ENCODE measurements around the gene DPYD.

The DPYD gene

GRCh38 chr1:97728436-97728835 lies 192.4 kb downstream of the DPYD start:
- TF ChIP-seq CTCF (IDR thresholded peaks at IDR 0.05; ENCODE audit: low read depth, low read length): no peak
- in situ Hi-C loops (cut with HindIII; ENCODE audit: low sequenced_read_pairs): no loop called here
- no peak for DNase-seq (ENCODE audit: low read depth, low spot score)
- H3K4me3 ChIP-seq (ENCODE audit: low read depth, low read length): no peak overlapping the region

- no peak for DNase-seq (ENCODE audit: low read depth, low spot score)
- no peak overlapping the region for H3K4me3 ChIP-seq (ENCODE audit: low read depth, low read length)
- TF ChIP-seq CTCF (IDR thresholded peaks at IDR 0.05; ENCODE audit: low read depth, low read length): no peak
- in situ Hi-C loops (cut with HindIII; ENCODE audit: low sequenced_read_pairs): no loop called here
Measured at GRCh38 chr1:97727029-97727428, 193.8 kb downstream of the DPYD start.

- TF ChIP-seq CTCF (IDR thresholded peaks at IDR 0.05; ENCODE audit: low read depth, low read length): no peak
- no peak overlapping the region for H3K4me3 ChIP-seq (ENCODE audit: low read depth, low read length)
- in situ Hi-C loops (cut with HindIII; ENCODE audit: low sequenced_read_pairs): no loop called here
- DNase-seq (ENCODE audit: low read depth, low spot score): no peak
Measured at GRCh38 chr1:97726386-97726785, 194.4 kb downstream of the DPYD start.

GRCh38 chr1:97721221-97721620 lies 199.6 kb downstream of the DPYD start:
- in situ Hi-C loops (cut with HindIII; ENCODE audit: low sequenced_read_pairs): no loop called here
- DNase-seq (ENCODE audit: low read depth, low spot score): peak; percentile 14
- H3K4me3 ChIP-seq (ENCODE audit: low read depth, low read length): no peak overlapping the region
- TF ChIP-seq CTCF (IDR thresholded peaks at IDR 0.05; ENCODE audit: low read depth, low read length): no peak

GRCh38 chr1:97712980-97713379 lies 207.9 kb downstream of the DPYD start:
- no peak for DNase-seq (ENCODE audit: low read depth, low spot score)
- TF ChIP-seq CTCF (IDR thresholded peaks at IDR 0.05; ENCODE audit: low read depth, low read length): no peak
- in situ Hi-C loops (cut with HindIII; ENCODE audit: low sequenced_read_pairs): no loop called here
- H3K4me3 ChIP-seq (ENCODE audit: low read depth, low read length): no peak overlapping the region

- no peak for DNase-seq (ENCODE audit: low read depth, low spot score)
- in situ Hi-C loops (cut with HindIII; ENCODE audit: low sequenced_read_pairs): no loop called here
- TF ChIP-seq CTCF (IDR thresholded peaks at IDR 0.05; ENCODE audit: low read depth, low read length): no peak
- H3K4me3 ChIP-seq (ENCODE audit: low read depth, low read length): no peak overlapping the region
Measured at GRCh38 chr1:97711858-97712257, 209.0 kb downstream of the DPYD start.

GRCh38 chr1:97693601-97694000 lies 227.2 kb downstream of the DPYD start:
- TF ChIP-seq CTCF (IDR thresholded peaks at IDR 0.05; ENCODE audit: low read depth, low read length): no peak
- in situ Hi-C loops (cut with HindIII; ENCODE audit: low sequenced_read_pairs): no loop called here

More at GRCh38 chr1:97693601-97694000, 227.2 kb downstream of the DPYD start:
- no peak for DNase-seq (ENCODE audit: low read depth, low spot score)
- H3K4me3 ChIP-seq (ENCODE audit: low read depth, low read length): no peak overlapping the region
